Fibroblast of skin of abdomen (primary cell): ENCODE measurements around the gene LPIN1.
"Not testable (repeated sequence)": the region's sequence is repeated elsewhere in the genome, so short reads cannot be mapped to it uniquely, and the experiment has no call there.

Source experiments
- DNase-seq: peaks from one replicate; pipeline ENCODE4 v3.0.0-alpha.2; 2013

LPIN1 gene

DNA sequence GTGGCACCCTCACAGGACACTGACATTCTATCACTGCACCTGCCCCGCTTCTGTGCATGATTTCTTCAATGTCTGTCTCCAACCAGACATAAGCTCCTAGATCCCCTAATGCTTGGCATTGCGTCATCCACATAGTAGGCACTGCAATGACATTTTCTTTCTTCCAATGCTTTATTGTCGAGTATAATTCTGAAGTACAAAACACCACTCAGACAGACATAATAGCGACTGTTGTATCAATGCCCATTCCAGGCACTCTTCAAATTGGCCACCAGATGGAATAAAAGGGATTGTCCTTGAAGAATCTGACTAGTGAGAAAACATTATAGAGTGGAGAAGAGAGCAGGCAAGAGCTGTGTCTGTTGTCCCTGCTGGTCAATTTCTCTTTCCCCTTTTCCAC lies 89.0 kb downstream of the LPIN1 start:
- no peak for DNase-seq

DNA sequence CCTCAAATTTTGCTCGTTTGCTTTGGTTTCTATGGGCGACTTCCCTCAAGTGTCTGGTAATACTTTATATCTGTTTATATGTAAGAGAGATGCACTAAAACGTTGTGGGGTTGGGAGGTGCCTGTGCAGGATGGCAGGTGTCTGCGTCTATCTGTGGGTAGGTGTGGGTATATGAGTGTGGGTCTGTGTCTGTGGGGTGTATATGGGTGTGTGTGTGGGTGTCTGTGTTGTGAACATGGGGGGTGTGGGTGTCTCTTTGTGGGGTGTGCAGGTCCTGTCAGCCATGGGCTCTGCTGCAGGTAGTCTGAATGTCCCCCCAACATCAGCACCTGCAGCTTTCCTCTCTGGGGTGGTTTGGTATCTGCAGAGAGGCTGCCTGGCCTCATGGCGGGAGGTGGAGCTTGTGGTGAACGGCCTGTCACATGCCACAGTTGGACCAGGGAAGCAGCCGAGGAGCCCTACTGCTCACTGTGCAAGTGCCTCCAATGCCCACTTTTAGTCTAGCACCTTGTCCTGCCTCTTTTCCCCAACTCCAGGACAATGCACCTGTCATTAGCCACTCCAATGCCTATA lies 90.3 kb downstream of the LPIN1 start:
- no peak for DNase-seq

DNA sequence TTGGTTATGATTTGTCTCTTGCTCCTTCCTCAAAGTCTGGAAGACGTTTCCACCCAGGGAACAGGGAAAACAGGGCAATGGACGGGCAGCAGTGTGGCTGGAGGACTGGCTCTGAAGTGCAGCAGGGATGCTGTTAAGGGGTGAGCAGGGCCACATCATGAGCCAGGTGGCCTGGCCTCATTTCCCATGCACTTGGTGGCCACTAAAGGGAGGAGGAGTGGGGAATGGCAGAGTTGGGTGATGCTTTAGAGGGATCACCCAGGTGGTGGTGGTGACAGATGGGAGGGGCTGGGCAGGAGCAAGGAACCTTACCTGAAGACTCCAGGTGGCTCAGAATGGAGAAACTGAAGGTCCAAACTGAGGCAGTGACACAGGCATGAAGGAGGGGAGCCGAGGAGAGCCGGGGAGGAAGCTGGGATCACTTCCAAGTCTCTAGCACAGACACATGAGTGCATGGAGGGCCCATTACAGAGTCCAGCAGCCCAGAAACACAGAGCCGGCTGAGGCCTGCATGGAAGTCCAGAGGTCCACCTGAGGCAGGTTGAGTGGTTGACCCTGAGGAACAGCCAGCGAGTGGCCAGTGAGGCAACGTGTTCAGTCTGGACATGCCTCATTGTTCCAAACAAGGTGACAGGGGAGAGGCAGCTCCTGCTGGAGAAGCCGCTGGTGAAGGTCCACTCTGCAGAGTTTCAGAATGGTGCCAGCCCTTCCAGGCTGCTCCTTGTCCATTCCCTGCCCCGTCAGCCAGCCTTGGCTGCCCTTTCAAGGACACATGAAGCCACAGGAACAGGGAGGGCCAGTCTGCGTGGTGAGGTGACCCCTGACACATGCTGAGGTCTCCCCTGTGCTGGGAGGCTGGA lies 91.7 kb downstream of the LPIN1 start:
- no peak for DNase-seq

DNA sequence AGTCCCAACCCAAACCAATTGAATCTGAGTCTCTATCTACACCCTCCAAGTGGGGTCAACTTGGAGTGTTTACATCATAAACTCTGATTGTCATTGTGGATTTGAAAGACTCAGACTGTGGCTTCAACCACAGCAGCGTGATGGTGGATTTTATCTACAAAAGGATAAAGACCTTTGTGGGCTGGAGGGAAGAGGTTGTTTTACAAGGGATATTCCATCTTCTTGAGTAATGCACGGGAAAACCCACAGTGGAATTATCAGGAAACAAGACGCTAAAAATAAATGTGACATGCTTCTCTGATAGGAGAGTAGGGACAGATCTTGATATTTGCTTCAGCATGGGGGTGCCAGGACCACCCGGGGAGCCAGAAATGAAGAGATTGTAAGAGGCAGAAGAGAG lies 93.5 kb downstream of the LPIN1 start:
- DNase-seq, result peak; percentile 12

DNA sequence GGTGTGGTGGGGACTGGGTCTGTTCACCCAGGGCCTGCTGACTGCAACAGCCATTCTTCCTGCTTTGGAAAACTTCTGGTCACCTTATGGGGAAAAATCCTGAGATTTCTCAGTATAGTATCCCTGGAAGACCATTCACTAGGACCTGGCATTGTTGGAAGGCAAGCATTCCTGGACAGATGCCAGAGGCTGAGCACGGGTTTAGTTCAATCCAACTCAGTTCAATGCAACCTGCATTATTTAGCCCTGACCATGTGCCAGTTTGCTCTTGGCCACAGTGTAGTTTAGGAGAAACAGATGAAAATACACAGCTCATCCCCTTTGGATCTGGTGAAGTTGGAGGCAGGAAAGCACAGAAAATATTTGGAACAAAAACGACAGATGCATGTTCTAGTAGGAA lies 95.9 kb downstream of the LPIN1 start:
- DNase-seq, result no peak

DNA sequence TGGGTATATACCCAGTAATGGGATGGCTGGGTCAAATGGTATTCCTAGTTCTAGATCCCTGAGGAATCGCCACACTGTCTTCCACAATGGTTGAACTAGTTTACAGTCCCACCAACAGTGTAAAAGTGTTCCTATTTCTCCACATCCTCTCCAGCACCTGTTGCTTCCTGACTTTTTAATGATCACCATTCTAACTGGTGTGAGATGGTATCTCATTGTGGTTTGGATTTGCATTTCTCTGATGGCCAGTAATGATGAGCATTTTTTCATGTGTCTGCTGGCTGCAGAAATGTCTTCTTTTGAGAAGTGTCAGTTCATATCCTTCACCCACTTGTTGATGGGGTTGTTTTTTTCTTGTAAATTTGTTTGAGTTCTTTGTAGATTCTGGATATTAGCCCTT lies 98.4 kb downstream of the LPIN1 start:
- not testable (repeated sequence) for DNase-seq

DNA sequence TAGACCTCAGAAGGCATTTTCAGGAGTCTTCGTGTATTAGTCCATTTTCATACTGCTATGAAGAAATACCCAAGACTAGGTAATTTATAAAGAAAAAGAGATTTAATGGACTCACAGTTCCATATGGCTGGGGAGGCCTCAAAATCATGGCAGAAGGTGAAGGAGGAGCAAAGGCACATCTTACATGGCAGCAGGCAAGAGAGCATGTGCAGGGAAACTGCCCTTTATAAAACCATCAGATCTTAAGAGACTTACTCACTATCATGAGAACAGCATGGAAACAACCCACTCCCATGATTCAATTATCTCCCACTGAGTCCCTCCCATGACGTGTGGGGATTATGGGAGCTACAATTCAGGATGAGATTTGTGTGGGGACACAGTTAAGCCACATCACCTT lies 101.5 kb downstream of the LPIN1 start:
- not testable (repeated sequence) for DNase-seq

DNA sequence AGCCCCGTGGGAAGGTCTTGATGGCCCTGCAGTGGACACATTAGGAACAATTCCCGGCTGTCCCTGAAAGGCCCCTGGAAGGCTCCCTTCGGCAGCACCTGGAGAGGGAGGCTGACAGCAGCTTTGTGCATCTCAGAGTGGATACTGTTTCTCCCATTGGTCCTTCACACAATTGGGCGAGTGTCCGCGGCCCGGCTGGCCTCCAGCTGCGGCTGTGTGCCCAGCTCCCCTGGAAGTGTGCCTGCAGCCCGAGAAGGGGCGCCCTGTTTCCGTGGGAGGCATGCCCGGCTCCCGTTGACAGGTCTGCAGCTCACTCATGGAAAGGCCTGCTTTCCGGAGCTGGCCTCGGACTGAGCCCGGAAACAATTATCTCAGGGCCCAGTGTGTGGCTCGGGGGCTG lies 103.7 kb downstream of the LPIN1 start:
- DNase-seq, result no peak

DNA sequence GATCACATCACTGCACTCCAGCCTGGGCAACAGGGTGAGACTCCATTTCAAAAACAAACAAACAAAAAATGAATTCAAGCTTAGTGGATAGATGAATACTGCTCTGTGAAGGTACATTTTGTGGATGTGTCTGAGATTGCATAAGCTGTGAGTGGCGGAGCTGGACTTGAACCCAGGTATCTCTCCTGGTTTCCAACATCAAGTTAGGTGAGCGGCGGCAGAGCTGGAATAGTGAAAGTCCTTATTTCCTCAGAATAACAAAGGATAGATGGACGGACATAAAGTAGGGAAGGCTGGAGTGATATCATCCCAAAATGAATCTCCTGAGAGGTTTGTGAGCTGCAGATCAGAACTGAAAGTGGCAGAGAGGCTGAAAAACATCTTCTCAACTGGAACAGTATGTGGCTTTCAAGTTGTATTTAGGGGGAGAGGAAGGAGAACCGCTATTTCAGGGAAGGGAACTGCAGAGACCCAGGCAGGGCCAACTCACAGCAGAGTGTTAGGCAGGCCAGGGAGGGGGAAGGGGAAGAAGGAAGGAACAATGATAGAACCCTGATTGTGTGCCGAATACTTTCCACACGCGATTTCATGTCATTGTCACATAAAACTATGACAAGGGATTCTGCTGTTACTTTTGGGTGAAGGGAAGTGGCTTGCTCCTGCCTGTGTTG lies 106.2 kb downstream of the LPIN1 start:
- DNase-seq, result no peak

DNA sequence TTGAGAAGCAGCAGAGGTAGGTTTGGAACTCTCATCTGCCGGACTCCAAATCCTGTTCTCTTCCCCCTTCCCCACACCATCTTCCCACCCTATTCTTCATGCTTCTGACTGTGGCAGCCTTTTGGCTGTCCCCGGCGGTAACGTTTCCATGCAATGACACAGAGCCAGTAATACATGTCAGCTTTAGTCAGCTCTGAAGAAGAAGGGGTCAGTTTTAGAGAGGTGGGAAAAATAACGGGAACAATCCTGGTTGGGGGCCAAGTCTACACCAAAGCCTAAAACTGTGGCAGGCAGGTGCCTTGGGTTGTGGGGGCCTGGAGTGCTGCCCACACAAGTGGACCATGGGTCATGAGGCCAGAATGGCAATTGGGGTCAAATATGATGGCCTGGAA lies 106.8 kb downstream of the LPIN1 start:
- no peak for DNase-seq

DNA sequence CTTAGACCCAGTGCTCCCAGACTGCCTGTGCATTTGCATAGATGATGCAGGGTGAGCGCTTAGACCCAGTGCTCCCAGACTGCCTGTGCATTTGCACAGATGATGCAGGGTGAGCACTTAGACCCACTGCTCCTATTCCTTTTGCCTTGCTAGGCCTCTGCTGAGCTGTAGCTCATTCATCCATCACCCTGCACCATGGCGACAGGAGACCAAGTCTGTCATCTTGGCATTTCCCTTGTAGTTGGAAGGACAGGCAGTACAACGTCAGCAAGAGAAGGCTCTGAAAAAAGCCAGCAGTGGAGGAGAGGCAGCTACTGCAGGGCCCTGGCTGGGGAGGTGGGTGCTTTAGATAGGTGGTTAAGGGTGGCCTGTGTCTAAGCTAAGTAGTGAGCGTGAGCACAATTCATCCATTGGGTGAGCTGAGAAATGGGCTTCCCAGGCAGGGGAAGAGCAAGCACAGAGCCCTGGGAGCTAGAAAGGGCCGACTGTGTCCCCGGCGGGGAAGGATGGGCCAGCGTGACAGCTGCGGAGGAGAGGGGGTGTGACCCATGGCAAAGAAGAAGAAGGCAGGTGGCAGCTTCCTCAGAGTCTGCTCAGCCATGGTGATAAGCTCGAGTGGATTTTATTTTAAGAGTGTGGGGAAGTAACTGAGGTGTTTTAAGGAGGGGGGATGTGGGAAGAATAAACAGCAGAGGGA lies 108.8 kb downstream of the LPIN1 start:
- DNase-seq, result no peak

DNA sequence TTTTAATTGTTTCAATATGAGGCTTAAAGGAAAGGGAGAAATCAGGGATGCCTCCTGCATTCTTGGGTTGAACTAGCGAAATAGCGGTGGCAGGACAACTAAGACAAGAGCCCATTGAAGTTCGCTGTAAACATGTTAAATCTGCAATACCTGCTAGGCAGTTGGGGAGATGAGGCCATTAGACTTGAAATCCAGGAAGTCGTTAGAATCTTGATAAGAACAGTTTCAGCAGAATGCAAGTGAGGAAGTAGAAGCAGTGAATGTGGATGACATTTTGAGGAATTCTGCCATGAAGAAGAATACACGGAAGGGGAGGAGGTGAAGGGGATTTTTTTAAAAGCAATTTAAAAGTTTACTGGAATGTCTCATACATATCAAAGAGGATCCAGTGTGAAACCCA lies 109.7 kb downstream of the LPIN1 start:
- DNase-seq, result no peak

DNA sequence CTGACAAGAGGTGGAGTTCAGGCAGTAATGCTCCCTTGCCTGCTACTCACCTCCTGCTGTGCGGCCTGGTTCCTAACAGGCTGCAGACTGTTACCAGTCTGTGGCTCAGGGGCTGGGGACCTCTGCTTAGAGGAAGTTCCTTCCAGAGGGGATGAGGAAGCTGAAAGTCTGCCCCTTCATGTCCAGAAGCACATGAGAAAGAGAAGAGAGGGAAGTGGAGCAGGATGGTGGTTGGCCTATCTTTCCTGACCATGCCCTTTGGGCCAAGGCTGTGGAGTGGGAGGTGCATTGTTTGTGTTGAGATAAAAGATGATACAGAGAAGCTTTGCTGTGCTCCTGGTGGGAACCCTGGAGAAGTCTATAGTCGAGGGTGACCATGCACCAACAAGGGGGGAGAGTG lies 112.5 kb downstream of the LPIN1 start:
- no peak for DNase-seq

DNA sequence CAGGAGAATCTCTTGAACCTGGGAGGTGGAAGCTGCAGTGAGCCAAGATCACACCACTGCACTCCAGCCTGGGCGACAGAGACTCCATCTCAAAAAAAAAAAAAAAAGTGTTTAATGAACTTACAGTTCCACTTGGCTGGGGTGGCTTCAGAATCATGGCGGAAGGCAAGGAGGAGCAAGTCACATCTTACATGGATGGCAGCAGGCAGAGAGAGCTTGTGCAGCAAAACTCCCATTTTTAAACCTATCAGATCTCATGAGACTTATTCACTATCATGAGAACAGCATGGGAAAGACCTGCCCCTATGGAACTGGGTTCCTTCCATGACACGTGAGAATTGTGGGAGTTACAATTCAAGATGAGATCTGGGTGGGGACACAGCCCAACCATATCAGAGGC lies 113.5 kb downstream of the LPIN1 start:
- not testable (repeated sequence) for DNase-seq

DNA sequence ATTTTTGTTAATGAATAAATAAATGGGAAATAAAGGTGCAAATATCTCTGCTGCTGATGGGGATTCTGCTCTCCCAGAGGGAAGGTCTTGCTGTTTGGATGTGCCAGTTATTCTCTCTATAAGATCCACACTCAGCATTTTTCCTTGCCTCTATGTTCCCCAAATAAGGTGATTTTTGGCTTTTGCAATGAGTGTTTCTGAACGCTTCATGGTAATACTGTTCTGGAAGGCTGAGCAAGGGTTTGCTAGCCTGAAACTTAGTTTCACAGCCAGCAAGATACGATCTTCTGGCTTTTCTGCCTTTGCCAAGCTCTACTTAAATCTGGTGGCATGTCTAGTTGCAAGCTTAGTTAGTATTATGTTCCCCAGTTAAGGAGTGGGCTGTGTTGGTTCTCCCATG lies 114.6 kb downstream of the LPIN1 start:
- no peak for DNase-seq

DNA sequence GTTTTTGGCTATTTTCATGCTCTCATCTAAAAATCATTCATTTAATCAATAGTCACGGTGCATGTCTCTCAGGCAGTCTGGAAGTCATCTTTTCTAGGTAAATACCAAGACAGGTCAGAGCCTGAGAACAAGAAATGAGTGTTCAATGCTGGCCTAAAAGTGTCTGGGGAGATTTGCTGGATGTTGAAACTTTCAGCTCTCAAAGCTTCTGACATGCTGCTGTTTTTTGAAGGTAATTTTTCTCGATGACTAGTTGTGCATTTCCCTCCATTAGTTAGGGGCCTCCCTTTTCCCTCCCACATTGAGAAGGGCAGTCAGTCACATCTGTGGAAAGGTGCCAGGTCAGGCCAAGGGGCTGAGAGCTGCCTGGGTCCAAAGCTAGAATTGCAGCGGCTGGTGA lies 115.6 kb downstream of the LPIN1 start:
- no peak for DNase-seq

DNA sequence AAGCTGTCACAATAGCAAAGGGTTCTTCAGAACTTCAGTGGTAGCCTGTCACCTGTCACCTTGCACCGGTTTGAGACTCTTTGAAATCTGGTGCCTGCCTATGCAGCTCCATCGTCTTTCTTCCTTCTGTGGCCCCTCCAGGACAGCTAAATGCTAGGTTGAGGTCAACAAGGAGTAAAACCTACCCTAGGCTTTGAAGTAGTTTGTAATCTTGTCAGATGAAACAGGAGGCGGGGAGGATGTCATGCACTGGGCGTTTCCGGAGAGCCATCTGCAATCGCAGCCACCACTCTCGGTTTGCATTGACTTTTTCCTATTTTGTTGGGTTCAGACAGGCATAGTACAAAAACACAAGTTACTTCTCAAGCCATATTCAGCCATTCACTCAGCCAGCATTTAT lies 116.7 kb downstream of the LPIN1 start:
- no peak for DNase-seq

DNA sequence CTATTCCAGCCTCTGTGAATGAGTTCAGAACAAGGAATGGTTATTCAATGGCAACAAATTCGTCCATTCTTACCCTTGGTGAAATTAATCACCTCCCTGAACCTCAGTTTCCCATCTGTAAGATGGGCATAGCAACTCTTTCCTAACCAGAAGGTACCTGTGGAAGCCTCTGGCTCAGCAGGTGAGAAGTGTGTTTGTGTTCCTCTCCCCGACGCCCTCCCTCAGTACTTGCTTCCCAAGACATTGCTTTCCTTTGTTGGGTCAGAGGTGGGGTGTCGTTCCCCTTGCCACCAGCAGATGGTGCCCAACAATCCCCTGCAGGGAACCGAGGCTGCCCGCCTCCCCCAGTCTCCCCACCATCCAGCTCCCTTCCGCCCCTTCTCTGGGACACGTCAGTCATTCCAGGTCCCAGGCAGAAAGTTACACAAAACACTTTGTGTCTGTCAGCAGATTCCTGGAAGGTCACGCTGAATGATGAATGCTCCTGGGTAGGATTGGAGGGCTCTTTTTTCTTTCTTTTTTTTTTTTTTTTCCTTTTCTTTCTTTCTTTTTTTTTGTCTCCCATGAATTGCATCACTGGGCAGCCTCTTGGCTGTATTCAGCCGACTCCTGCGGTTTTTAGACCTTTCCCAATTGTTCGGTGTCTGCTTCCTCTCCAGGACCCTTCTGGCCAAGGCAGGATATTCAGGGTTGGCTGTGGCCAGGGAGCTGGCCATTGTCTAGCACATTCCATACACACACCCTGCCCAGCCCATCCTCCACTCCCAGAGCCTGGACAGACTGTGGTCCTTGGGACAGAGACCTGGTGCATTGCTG lies 117.3 kb downstream of the LPIN1 start:
- DNase-seq, result peak; percentile 93

DNA sequence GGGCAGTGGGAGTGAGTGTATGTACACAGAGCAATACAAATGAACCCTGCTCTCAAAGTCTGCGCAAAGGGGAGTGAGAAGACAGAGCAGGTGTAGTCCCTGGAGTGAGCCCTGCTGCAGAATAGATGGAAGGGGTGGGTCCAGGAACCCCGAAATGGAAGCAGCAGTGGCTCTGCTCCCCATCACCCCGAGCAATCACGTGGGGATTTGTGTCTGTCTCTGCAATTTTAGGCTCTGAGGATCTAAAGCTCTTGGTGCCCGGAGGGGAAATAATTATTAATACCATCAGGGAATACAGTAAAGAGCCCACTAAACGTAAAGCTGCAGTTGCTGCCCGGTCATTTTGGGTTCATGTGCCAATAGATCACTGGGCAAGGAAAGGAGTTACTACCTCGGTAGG lies 118.3 kb downstream of the LPIN1 start:
- no peak for DNase-seq

DNA sequence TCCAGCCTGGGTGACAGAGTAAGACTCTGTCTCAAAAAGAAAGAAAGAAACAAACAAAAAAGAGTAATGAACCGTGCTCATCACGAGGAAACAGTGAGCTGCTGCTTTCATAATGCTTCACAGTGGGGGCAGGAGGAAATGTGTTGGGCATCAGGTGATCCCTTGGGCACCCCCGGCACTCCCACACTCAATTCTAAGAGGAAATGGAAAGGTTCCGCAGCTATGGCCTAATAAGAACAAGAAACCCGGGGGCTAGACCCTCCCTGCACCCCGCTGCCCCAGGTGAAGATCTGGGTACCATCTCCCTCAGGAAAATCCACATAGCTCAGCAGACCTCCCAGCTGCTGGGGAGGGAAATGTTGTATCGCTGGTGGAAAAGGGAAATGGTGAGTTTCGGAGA lies 118.9 kb downstream of the LPIN1 start:
- no peak for DNase-seq

DNA sequence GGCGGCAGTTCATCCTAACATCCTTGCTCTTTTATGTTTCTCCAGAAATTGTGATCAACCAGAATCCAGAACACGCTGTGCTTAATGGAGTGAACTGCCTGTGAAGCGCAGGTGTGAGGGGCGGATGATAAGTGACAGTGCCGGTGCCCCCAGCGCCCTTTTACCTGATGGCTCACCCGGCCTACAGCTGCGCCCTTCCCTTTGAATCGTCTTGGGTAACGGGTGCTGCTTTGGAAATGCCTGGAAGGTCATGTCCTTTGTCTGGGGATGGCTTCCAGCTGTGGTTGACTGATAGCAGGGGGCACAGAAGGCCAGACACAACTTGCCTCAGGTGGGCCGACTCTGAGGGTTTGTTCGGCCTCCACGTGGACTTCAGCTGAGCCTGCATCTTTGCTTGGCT lies 119.4 kb downstream of the LPIN1 start:
- DNase-seq, result no peak
